ENCODE data around the gene MAP3K7. TPM values are rescaled to one million over a fixed set of nuclear protein-coding genes. Genes with fewer than 3 reads are reported as not detected.

MAP3K7 gene
- total RNA-seq, 1 donor from 2014 or later = 33.8 TPM

DNA sequence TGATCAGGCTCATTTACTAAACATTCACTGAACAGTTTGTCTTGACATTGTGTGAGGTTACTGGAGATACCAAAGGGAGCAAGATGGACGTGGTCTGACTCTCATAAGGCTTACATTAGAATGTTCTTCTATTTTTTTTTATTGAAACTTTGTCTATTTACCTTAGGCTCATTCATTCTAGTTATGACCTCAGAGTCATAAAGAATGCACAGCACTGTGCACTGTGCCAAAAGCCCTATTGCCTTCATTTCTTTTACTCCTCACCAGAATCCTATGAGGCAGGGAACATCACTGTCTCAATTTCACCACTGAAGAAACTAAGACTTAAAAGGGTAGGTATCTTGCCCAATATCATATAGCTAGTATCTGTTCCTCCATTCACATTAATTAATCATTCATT lies 94.5 kb downstream of the MAP3K7 start:
- Mint-ChIP-seq H3K9me3 (ENCODE audit: unreplicated experiment) (no peaks in the 10 kb centered on the region), H3K4me1 (ENCODE audit: low read depth, unreplicated experiment) (peaks cover 18% of the 10 kb centered on the region)

DNA sequence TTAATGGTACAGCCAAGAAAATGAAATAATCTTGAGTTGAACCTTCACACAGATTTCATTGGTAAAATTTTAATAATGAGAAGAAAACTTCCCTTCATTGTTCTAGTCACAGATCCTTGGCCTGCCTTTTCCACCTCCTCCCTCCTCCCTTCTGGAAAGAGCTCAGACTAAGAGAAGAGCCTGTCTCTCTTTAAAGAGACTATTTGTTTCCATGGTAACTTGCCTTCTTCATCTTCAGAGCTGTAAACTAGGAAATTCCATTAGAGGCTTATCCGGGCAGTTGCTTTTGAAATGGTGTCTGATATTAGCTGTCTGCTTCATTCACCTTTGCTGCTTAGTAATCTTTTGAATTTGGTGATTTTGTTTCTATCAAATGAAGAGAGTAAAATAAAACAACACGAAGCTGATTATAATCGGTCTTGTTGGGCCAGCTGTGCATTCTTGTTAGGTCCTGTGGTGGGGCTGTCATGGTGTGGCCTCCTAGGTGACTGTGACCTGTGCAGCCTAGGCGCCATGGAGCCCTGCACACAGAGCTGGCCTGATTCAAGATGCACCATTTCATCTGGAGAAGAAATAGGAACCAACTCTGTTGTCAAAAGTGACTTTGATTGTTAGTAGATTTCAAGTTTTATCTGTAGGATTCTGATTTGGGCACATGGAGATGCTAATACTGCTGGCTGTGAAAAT lies 96.7 kb downstream of the MAP3K7 start:
- Mint-ChIP-seq H3K27me3 (ENCODE audit: low read depth, unreplicated experiment) (no peaks in the 10 kb centered on the region), H3K9me3 (ENCODE audit: unreplicated experiment) (peaks cover 2% of the 10 kb centered on the region), H3K4me1 (ENCODE audit: low read depth, unreplicated experiment) (peaks cover 18% of the 10 kb centered on the region), H3K27ac (ENCODE audit: unreplicated experiment) (peak overlapping the region; percentile 0), H3K36me3 (ENCODE audit: low read depth, unreplicated experiment) (no peaks in the 10 kb centered on the region), H3K4me3 (ENCODE audit: unreplicated experiment) (no peak overlapping the region)
- Histone ChIP-seq H3K9me3 (ENCODE audit: insufficient read depth, low read depth, low read length) (no peaks in the 10 kb centered on the region), H3K4me1 (ENCODE audit: insufficient read depth, low read length) (no peaks in the 10 kb centered on the region), H3K27ac (ENCODE audit: low read depth, low read length) (no peak overlapping the region), H3K79me2 (ENCODE audit: insufficient read depth, low read length) (no peaks in the 10 kb centered on the region), H3K4me3 (ENCODE audit: insufficient read depth, low read depth, low read length) (no peak overlapping the region), H3K27me3 (ENCODE audit: insufficient read depth, low read length) (no peaks in the 10 kb centered on the region), H3K36me3 (ENCODE audit: insufficient read depth, low read length) (no peaks in the 10 kb centered on the region), H3K9ac (ENCODE audit: low read length) (no peak overlapping the region), H3K4me2 (ENCODE audit: low read length) (no peak overlapping the region), H4K20me1 (ENCODE audit: insufficient read depth, low read length) (no peaks in the 10 kb centered on the region), H2AFZ (ENCODE audit: low read depth, low read length) (no peak overlapping the region)
- DNase-seq (ENCODE audit: low read depth) (no peak), FAIRE-seq (no peak)
- TF ChIP-seq EZH2 (IDR thresholded peaks at IDR 0.05; ENCODE audit: insufficient read depth, low read length) = no peak
- TF ChIP-seq, protein P1, sequence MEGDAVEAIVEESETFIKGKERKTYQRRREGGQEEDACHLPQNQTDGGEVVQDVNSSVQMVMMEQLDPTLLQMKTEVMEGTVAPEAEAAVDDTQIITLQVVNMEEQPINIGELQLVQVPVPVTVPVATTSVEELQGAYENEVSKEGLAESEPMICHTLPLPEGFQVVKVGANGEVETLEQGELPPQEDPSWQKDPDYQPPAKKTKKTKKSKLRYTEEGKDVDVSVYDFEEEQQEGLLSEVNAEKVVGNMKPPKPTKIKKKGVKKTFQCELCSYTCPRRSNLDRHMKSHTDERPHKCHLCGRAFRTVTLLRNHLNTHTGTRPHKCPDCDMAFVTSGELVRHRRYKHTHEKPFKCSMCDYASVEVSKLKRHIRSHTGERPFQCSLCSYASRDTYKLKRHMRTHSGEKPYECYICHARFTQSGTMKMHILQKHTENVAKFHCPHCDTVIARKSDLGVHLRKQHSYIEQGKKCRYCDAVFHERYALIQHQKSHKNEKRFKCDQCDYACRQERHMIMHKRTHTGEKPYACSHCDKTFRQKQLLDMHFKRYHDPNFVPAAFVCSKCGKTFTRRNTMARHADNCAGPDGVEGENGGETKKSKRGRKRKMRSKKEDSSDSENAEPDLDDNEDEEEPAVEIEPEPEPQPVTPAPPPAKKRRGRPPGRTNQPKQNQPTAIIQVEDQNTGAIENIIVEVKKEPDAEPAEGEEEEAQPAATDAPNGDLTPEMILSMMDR (IDR thresholded peaks at IDR 0.05; ENCODE audit: insufficient read depth, low read depth, low read length) = no peak

More for the DNA sequence above, 94.5 kb downstream of the MAP3K7 start:
- no peaks in the 10 kb centered on the region for H3K9me3 ChIP-seq (ENCODE audit: insufficient read depth, low read depth, low read length)
- no peaks in the 10 kb centered on the region for H3K27me3 ChIP-seq (ENCODE audit: insufficient read depth, low read length)
- H3K36me3 ChIP-seq (ENCODE audit: insufficient read depth, low read length) = no peaks in the 10 kb centered on the region
- H2AFZ ChIP-seq (ENCODE audit: low read depth, low read length) = no peak overlapping the region
- no peaks in the 10 kb centered on the region for H3K79me2 ChIP-seq (ENCODE audit: insufficient read depth, low read length)
- H3K36me3 Mint-ChIP-seq (ENCODE audit: low read depth, unreplicated experiment) = no peaks in the 10 kb centered on the region
- no peak for TF ChIP-seq EZH2 (IDR thresholded peaks at IDR 0.05; ENCODE audit: insufficient read depth, low read length)
- TF ChIP-seq, protein P1 (IDR thresholded peaks at IDR 0.05; ENCODE audit: insufficient read depth, low read depth, low read length) = no peak
- no peak overlapping the region for H3K9ac ChIP-seq (ENCODE audit: low read length)
- H3K4me2 ChIP-seq (ENCODE audit: low read length) = no peak overlapping the region
- H3K27ac Mint-ChIP-seq (ENCODE audit: unreplicated experiment) = peak overlapping the region; percentile 5
- H3K4me3 ChIP-seq (ENCODE audit: insufficient read depth, low read depth, low read length) = no peak overlapping the region
- no peaks in the 10 kb centered on the region for H3K4me1 ChIP-seq (ENCODE audit: insufficient read depth, low read length)
- H3K4me3 Mint-ChIP-seq (ENCODE audit: unreplicated experiment) = no peak overlapping the region
- DNase-seq (ENCODE audit: low read depth) = no peak
- H4K20me1 ChIP-seq (ENCODE audit: insufficient read depth, low read length) = no peaks in the 10 kb centered on the region
- no peak overlapping the region for H3K27ac ChIP-seq (ENCODE audit: low read depth, low read length)
- no peak for FAIRE-seq
- peaks cover 2% of the 10 kb centered on the region for H3K27me3 Mint-ChIP-seq (ENCODE audit: low read depth, unreplicated experiment)

DNA sequence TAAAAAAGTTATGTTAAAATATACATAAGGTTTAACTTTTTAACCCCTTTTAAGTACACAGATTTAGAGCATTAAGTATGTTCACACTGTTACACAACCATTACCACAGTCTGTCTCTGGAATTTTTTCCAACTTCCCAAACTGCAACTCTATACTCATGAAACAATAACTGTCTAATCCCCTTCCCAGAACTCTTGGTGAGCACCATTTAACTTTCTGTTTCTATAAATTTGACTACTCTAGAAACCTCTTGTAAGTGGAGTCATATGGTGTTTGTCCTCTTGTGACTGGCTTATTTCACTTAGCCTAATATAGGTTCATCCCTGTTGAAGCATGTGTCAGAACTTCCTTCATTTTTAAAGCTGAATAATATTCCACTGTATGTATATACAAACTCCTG lies 98.1 kb downstream of the MAP3K7 start:
- no peak overlapping the region for H2AFZ ChIP-seq (ENCODE audit: low read depth, low read length)
- Mint-ChIP-seq H3K4me1 (ENCODE audit: low read depth, unreplicated experiment) (peaks cover 18% of the 10 kb centered on the region), H3K27me3 (ENCODE audit: low read depth, unreplicated experiment) (no peaks in the 10 kb centered on the region), H3K4me3 (ENCODE audit: unreplicated experiment) (no peak overlapping the region), H3K9me3 (ENCODE audit: unreplicated experiment) (peaks cover 2% of the 10 kb centered on the region), H3K27ac (ENCODE audit: unreplicated experiment) (no peak overlapping the region), H3K36me3 (ENCODE audit: low read depth, unreplicated experiment) (no peaks in the 10 kb centered on the region)
- no peak overlapping the region for H3K4me3 ChIP-seq (ENCODE audit: insufficient read depth, low read depth, low read length)
- FAIRE-seq = no peak
- no peak for TF ChIP-seq EZH2 (IDR thresholded peaks at IDR 0.05; ENCODE audit: insufficient read depth, low read length)
- TF ChIP-seq, protein P1 (IDR thresholded peaks at IDR 0.05; ENCODE audit: insufficient read depth, low read depth, low read length) = no peak
- no peaks in the 10 kb centered on the region for H3K79me2 ChIP-seq (ENCODE audit: insufficient read depth, low read length)
- H4K20me1 ChIP-seq (ENCODE audit: insufficient read depth, low read length) = no peaks in the 10 kb centered on the region
- H3K4me1 ChIP-seq (ENCODE audit: insufficient read depth, low read length) = no peaks in the 10 kb centered on the region
- no peak overlapping the region for H3K4me2 ChIP-seq (ENCODE audit: low read length)
- no peaks in the 10 kb centered on the region for H3K36me3 ChIP-seq (ENCODE audit: insufficient read depth, low read length)
- DNase-seq (ENCODE audit: low read depth) = no peak
- no peak overlapping the region for H3K27ac ChIP-seq (ENCODE audit: low read depth, low read length)
- H3K27me3 ChIP-seq (ENCODE audit: insufficient read depth, low read length) = no peaks in the 10 kb centered on the region
- H3K9ac ChIP-seq (ENCODE audit: low read length) = no peak overlapping the region
- no peaks in the 10 kb centered on the region for H3K9me3 ChIP-seq (ENCODE audit: insufficient read depth, low read depth, low read length)
